HG03045 (cell line): ENCODE results near the gene KIF2B.
"Not testable (repeated sequence)": the region's sequence is repeated elsewhere in the genome, so short reads cannot be mapped to it uniquely, and the experiment has no call there.

Experiments
- ATAC-seq: cut with Tn5 transposase; IDR thresholded peaks from one replicate; pipeline ENCODE4 v1.9.1; 2021; ENCODE audit warnings: mild to moderate bottlenecking, moderate library complexity; ENCODE audit not compliant: unreplicated experiment

The KIF2B gene, protein sequence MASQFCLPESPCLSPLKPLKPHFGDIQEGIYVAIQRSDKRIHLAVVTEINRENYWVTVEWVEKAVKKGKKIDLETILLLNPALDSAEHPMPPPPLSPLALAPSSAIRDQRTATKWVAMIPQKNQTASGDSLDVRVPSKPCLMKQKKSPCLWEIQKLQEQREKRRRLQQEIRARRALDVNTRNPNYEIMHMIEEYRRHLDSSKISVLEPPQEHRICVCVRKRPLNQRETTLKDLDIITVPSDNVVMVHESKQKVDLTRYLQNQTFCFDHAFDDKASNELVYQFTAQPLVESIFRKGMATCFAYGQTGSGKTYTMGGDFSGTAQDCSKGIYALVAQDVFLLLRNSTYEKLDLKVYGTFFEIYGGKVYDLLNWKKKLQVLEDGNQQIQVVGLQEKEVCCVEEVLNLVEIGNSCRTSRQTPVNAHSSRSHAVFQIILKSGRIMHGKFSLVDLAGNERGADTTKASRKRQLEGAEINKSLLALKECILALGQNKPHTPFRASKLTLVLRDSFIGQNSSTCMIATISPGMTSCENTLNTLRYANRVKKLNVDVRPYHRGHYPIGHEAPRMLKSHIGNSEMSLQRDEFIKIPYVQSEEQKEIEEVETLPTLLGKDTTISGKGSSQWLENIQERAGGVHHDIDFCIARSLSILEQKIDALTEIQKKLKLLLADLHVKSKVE

DNA sequence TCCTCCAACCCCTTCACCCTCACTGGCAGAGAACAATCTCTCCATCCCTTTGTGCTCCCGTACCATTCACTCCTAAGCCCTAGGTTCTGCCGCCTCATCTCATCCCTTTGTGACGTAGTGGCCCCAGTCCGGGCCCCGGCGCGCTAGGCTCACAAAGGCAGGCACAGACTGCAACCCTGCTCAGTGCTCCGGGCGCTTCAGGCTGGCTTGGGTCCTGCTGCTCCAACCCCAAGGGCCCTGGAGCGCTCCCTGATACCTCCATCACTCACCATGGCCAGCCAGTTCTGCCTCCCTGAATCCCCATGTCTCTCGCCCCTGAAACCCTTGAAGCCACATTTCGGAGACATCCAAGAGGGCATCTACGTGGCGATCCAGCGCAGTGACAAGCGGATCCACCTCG lies at the start of gene KIF2B:
Gene KIF2B (plus strand): TSS at position 164 of the 400 bp plus-strand sequence. CDS start 107 bp downstream, at position 271.
- no peak for ATAC-seq

DNA sequence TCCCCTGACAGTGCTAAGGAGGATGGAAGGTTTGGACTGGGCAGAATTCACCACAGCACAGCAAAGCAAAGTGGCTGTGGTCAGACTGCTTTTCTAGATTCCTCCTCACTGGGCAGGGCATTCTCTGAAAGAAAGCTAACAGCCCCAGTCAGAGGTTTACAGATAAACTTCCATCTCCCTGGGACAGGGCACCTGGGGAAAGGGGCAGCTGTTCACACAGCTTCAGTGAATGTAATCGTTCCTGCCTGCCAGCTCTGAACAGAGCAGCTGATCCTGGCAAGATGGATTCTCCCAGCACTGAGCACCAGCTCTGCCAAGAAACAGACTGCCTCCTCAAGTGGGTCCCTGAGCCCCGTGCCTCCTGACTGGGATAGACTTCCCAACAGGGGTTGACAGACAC lies 42.4 kb upstream of the KIF2B start:
- no peak for ATAC-seq

DNA sequence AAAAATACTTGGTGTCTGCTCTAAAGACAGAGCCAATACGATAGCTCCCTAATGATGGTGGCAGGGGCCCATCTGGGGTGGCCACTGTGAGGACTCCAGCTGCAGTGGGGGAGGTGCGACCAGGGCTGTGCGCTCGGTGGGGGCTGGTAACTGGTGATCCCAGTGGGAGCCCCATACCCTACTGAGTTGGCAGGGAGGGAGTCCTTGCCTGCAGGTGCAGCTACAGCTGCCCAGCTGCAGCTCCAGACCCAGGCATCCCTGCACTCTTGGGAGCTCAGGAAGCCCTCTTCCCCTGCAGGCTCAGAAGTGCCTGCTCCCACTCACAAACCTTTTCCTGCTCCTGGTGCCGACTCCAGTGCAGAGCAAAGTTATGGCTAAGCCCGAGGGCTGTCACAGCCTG lies 31.2 kb upstream of the KIF2B start:
- ATAC-seq = no peak

DNA sequence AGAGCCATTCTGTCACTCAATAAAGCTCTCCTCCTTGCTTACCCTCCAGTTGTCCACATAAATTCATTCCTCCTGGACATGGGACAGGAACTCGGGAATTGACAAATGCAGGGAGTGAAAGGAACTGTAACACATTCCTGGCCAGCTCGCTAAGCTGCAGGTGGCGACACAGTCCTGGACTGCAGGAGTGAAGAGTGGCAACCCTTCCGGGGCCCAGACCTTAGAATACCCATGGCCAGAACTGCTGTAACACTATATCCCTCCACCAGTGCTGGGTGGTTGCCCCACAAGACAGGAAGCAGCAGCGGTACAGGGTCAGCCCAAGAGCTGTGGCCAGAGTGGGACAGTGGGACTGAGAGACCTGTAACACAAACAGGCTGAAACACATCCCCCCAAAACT lies 30.3 kb upstream of the KIF2B start:
- no peak for ATAC-seq

DNA sequence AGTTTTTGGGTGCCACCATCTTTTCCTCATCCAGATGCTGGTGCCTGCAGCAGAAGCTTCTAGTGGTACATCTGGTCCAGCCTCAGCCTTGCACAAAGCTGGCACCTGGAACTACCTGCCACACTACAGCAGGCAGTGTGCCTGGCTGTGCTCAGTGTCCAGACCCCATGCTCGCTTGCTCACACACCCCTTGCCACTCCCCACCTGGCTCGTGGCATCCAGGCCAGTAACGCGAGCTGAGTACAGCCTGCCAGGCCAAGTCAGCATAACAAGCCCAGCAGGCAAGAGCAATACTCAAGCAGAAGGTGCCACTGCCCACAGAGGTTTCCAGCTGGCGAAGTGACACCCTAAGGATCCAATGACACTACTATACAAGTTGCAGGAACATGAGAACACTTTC lies 29.7 kb upstream of the KIF2B start:
- ATAC-seq = no peak

DNA sequence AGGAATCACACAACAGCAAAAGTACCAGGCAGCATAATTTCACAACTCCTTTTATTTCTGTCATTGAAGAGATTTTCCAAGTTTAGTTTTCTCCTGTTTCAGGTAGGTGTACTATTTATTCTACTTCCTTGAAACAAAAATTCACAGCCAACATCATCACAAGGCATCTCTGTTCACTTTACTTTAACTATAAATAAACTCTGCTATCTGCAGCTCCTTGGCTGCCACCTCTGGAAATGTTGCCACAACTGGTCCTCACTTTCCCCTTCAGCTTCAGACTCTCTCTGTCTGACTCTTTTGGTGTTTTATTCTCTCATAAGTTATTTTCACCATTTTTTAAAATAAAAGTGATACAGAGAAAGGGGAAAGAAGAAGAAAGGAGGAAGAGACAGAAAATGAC lies 27.9 kb upstream of the KIF2B start:
- ATAC-seq = no peak

DNA sequence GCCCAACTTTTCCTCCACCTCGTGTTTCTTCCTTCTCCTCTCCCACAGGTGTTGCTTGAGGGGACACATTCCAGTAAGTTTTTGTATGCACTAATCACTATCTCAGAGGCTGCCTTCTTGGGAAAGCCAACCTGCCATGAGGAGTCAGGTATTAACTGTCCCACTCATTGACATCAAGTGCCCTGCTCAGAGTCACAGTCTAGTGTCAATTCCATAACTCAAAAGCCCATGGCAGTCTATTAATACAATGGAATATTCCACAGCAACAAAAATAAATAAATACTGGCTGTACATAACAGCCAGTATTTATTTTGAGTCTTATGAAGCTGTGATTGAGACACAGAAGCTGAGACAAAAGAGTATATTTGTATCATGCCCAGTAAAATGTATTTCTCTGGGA lies 26.1 kb upstream of the KIF2B start:
- ATAC-seq = no peak

DNA sequence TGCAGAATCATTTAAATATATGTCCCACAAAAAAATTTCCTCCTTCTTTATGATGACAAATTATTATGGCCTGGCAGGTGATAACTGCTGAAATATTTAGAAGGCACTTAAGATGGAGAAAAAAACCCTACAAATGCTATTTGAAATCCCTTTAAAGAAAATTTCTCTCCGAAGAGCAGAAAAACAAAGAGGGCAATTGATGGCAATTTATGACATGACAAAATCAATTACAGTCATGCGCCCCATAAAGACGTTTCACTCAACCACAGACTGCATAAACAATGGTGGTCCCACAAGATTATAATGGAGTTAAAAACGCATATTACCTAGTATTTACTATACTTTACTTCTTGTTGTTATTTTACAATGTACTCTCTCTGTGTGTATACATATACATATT lies 25.2 kb upstream of the KIF2B start:
- ATAC-seq = no peak

DNA sequence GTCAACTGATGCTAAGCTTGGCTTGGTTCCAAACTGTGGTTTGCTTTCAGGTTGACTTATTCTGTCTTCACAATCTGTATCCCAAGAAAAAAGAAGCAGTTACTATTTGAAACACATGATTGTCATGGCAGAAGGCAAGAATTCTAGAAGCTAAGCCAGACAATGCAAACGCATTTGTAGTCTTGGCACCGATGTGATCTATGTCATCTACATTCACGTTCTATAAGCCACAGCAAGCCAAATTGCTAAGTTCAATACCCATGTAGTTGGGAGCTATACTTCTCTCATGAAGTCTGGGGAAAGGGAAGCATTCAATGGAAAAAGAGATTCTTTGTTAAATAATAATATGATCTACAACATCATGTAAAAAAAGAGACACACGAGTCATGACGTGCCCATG lies 18.3 kb upstream of the KIF2B start:
- no peak for ATAC-seq

DNA sequence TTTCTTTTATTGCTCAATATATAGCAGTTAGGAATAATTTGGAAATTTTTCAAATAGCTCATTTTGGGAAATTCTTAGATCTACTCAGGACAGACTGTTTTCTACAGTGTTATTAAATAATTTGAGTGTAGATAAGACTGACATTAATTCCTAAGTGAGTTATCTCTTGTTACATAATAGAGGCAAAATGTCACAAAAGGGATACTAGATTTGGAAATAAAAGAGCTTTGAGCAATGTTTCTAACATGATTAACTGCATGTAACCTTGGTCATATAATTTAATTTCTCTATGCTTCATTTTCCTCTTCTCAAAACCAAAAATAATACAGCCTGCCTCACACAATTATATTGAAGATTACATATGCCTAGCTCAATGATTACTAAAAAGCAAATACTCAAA lies 16.3 kb upstream of the KIF2B start:
- ATAC-seq = no peak

DNA sequence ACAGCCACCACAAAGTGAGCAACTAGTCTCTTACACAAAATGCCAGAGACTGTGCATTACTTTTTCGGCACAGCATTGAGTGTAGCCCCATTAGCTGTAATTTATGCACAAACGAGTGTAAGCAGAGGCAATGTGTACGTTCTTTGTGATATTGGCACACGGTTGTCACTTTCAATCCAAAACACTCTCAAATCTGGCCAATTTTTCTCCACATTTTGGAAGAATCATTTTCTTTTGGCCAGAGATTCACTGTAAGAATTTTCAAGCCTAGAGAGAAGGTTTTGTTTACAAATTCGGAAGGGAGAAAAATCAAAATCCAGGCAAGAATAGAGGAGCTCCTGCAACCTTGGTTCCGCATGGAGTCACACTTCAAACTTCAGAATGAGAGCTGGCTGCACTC lies 15.4 kb upstream of the KIF2B start:
- ATAC-seq = no peak

DNA sequence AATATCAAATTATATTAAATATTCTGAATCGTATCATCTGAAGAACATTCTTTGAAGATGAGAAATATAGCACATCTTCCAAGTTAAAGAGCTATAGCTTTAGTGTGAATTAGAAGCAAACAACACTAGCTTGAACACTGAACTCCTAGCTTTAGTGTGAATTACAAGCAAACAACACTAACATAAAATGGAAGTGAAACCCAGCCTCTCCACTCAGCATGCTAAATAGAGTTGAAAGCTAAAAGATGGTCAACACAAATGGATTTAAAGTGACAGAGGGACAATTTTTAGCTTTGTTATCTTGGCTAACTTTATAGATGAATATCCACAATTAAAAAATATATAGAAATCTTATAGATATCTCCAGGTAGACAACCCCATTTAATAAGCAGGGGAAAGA lies 4.5 kb upstream of the KIF2B start:
- ATAC-seq = no peak

DNA sequence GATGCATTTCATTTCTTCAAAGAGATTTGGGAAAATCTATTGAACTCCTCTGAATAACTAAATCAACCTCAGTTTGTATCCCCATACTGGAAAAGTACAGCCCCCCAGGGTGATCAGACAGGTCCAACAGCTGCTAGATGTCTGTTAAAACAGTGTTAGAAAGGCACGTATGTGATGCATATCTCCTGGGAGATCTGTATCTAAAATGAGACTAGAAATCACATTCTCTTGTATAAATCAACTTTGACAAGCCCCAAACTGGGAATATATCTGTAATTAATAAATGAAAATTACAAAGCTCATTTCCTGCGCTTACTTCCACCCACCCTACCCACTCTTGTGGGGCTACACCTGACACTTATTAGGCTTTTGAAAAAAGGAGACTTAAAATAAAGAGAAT lies 3.8 kb upstream of the KIF2B start:
- no peak for ATAC-seq

DNA sequence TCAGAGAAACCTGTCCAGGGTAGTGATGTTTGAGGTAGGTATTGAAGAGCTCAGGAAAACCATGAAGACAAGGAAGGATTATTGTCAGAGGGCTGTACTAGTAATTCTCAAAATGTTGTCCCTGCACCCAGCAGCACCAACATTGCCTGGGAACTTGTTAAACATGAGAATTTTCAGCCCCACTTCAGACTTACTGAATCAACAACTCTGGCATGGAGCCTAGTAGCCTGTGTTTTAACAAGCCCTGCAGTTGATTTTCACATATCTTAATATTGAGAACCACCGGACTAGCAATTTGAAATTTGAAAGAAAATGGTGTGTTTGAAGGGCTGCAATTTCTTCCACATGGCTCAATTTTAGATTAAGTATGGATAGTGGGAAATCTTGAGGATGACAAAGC lies 2.8 kb upstream of the KIF2B start:
- no peak for ATAC-seq

DNA sequence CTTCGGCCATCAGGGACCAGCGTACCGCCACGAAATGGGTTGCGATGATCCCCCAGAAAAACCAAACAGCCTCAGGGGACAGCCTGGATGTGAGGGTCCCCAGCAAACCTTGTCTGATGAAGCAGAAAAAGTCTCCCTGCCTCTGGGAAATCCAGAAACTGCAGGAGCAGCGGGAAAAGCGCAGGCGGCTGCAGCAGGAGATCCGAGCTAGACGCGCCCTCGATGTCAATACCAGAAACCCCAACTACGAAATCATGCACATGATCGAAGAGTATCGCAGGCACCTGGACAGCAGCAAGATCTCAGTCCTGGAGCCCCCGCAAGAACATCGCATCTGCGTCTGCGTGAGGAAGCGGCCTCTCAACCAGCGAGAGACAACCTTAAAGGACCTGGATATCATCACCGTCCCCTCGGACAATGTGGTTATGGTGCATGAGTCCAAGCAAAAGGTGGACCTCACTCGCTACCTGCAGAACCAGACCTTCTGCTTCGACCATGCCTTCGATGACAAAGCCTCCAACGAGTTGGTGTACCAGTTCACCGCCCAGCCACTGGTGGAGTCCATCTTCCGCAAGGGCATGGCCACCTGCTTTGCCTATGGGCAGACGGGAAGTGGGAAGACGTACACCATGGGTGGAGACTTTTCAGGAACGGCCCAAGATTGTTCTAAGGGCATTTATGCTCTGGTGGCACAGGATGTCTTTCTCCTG lies 769 bp downstream of the KIF2B start:
- ATAC-seq = no peak

DNA sequence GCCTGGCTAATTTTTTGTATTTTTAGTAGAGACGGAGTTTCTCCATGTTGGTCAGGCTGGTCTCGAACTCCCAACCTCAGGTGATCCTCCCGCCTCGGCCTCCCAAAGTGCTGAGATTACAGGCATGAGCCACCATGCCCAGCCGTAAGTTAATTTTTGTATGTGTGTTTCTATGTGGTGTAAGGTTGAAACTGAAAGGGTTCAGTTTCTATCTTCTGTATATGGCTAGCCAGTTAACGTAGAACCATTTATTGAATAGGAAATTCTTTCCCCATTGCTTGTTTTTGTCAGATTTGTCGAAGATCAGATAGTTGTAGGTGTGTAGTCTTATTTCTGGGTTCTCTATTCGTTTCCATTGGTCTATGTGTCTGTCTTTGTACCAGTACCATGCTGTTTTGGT lies 12.0 kb downstream of the KIF2B start:
- not testable (repeated sequence) for ATAC-seq

DNA sequence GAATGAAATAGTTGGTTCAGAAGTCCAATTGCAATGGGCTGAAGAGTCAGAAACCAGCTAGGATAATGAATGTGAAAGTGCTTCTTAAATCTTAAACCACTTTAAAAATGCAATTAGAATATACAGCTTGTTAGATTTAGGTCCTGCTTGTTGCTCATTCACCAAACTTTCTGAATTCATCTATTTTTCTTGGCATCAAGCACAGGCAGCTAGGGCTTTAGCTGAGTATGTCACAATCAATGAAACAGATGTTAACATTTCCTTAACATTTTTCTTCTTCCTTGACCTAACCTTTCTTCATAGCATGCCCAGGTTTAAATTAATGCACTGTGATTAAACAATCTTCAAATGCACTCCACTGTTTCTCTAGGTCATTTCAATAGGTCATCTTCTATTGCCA lies 14.4 kb downstream of the KIF2B start:
- ATAC-seq = no peak

DNA sequence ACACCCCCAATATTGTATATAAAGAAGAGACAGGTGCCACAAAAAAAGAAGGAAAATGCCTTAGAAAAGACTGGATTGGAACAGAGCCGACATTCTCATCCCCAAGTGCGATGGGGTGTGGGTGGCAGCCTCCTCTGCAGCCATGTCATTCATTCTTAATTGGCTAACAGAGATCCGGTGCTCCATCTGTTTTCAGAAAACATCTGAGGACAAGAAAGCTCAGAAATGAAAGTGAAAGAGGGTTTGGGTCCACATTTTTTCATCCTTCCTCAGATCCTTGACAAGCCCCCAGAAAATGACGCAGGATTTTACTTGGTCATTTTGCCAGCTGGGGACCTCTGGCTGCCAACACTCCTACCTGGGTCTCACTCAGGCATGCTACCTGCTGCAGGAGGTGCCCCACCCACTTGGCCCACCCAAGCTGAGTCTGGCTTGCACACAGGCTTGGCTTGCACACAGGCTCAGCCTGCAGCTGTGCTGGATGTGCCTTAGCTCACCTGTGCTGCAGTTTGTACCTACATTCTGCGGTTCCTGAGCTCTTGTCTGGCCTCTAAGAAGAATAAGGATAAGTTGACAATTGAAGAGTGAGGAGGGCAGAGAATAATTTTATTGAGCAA lies 21.9 kb downstream of the KIF2B start:
- no peak for ATAC-seq

DNA sequence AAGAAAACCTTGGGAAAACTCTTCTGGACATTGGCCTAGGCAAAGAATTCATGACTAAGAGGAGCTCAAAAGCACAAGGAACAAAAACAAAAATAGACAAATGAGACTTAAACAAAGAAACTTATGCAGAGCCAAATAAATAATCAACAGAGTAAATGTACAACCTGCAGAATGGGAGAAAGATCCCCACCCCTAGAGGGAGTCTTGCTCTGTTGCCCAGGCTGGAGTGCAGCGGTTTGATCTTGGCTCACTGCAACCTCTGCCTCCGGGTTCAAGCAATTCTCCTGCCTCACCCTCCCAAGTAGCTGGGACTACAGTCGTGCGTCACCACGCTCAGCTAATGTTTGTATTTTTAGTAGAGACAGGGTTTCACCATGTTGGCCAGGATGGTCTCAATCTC lies 48.4 kb downstream of the KIF2B start:
- ATAC-seq = not testable (repeated sequence)
